WTC11 (cell line): ENCODE results near the gene ZCCHC7. TPM values are rescaled to one million over a fixed set of nuclear protein-coding genes. Genes with fewer than 3 reads are reported as not detected.

ENCODE experiments used
- ARID4B ChIP-seq: sonication (generic); formaldehyde crosslinking; IDR thresholded peaks from 2 replicates; pipeline ENCODE4 v1.8.0; 2023; ENCODE audit warnings: missing genetic modification reagents, mild to moderate bottlenecking, borderline replicate concordance
- CDX4 ChIP-seq: fragments of 250-450 bp; sonication (Bioruptor Pico); IDR thresholded peaks from 2 replicates; pipeline ENCODE4 v1.9.0; 2021; ENCODE audit warnings: moderate library complexity, mild to moderate bottlenecking, inconsistent platforms, borderline replicate concordance
- CREM ChIP-seq: sonication (generic); formaldehyde crosslinking; IDR thresholded peaks from 2 replicates; pipeline ENCODE4 v1.8.1; 2022; ENCODE audit warnings: mild to moderate bottlenecking, missing genetic modification reagents, moderate library complexity
- FOXK1 ChIP-seq: sonication (generic); formaldehyde crosslinking; IDR thresholded peaks from 2 replicates; pipeline ENCODE4 v1.8.0; 2022; ENCODE audit warnings: mild to moderate bottlenecking, moderate library complexity, missing genetic modification reagents
- FOXP1 ChIP-seq: sonication (generic); formaldehyde crosslinking; IDR thresholded peaks from 2 replicates; pipeline ENCODE4 v1.8.0; 2022; ENCODE audit warnings: missing genetic modification reagents, mild to moderate bottlenecking, moderate library complexity, borderline replicate concordance
- GTF2I ChIP-seq: fragments of 250-450 bp; sonication (Bioruptor Pico); conservative IDR thresholded peaks from 2 replicates; pipeline ENCODE4 v1.4.0; 2021; ENCODE audit warnings: mild to moderate bottlenecking
- HMGA2 ChIP-seq: fragments of 250-450 bp; sonication (Bioruptor Pico); IDR thresholded peaks from 2 replicates; pipeline ENCODE4 v1.4.0; 2021; ENCODE audit warnings: mild to moderate bottlenecking, moderate library complexity
- JUN ChIP-seq: sonication (generic); formaldehyde crosslinking; IDR thresholded peaks from 2 replicates; pipeline ENCODE4 v1.8.0; 2023; ENCODE audit warnings: mild to moderate bottlenecking, missing genetic modification reagents
- KAT7 ChIP-seq: sonication (generic); formaldehyde crosslinking; IDR thresholded peaks from 2 replicates; pipeline ENCODE4 v1.8.1; 2023; ENCODE audit warnings: missing genetic modification reagents, mild to moderate bottlenecking, borderline replicate concordance
- MAX ChIP-seq: sonication (generic); formaldehyde crosslinking; IDR thresholded peaks from 2 replicates; pipeline ENCODE4 v1.8.0; 2022; ENCODE audit warnings: mild to moderate bottlenecking, missing genetic modification reagents
- MYBL2 ChIP-seq: sonication (generic); formaldehyde crosslinking; IDR thresholded peaks from 2 replicates; pipeline ENCODE4 v1.8.1; 2023; ENCODE audit warnings: mild to moderate bottlenecking, moderate library complexity, missing genetic modification reagents
- PREB ChIP-seq: sonication (generic); formaldehyde crosslinking; IDR thresholded peaks from 2 replicates; pipeline ENCODE4 v1.8.1; 2022; ENCODE audit warnings: mild to moderate bottlenecking, missing genetic modification reagents, moderate library complexity, borderline replicate concordance
- PRRX2 ChIP-seq: fragments of 250-450 bp; sonication (Bioruptor Pico); IDR thresholded peaks from 2 replicates; pipeline ENCODE4 v1.8.0; 2021; ENCODE audit warnings: mild to moderate bottlenecking
- RORB ChIP-seq: fragments of 250-450 bp; sonication (Bioruptor Pico); IDR thresholded peaks from 2 replicates; pipeline ENCODE4 v1.9.0; 2021; ENCODE audit warnings: mild to moderate bottlenecking
- SOX15 ChIP-seq: fragments of 250-450 bp; sonication (Bioruptor Pico); IDR thresholded peaks from 2 replicates; pipeline ENCODE4 v1.9.0; 2021; ENCODE audit warnings: mild to moderate bottlenecking
- TCF7 ChIP-seq: sonication (generic); formaldehyde crosslinking; IDR thresholded peaks from 2 replicates; pipeline ENCODE4 v1.8.0; 2022; ENCODE audit warnings: mild to moderate bottlenecking, low read depth, missing genetic modification reagents, moderate library complexity
- TP53 ChIP-seq: sonication (generic); formaldehyde crosslinking; IDR thresholded peaks from 2 replicates; pipeline ENCODE4 v1.8.1; 2023; ENCODE audit warnings: mild to moderate bottlenecking, missing genetic modification reagents
- USF1 ChIP-seq: sonication (generic); formaldehyde crosslinking; IDR thresholded peaks from 2 replicates; pipeline ENCODE4 v1.8.0; 2022; ENCODE audit warnings: mild to moderate bottlenecking, missing genetic modification reagents
- ZNF263 ChIP-seq: sonication (generic); formaldehyde crosslinking; IDR thresholded peaks from 2 replicates; pipeline ENCODE4 v1.8.1; 2022; ENCODE audit warnings: low read depth, mild to moderate bottlenecking, moderate library complexity, missing genetic modification reagents
- ZNF416 ChIP-seq: fragments of 250-450 bp; sonication (Bioruptor Pico); IDR thresholded peaks from 2 replicates; pipeline ENCODE4 v1.9.0; 2021; ENCODE audit warnings: mild to moderate bottlenecking, inconsistent platforms
- ZNF423 ChIP-seq: fragments of 250-450 bp; sonication (Bioruptor Pico); IDR thresholded peaks from 2 replicates; pipeline ENCODE4 v2.1.2; 2022; ENCODE audit warnings: mild to moderate bottlenecking, moderate library complexity
- ZNF512 ChIP-seq: sonication (generic); formaldehyde crosslinking; IDR thresholded peaks from 2 replicates; pipeline ENCODE4 v1.8.1; 2022; ENCODE audit warnings: missing genetic modification reagents, borderline replicate concordance
- ZNF532 ChIP-seq: fragments of 250-450 bp; sonication (Bioruptor Pico); IDR thresholded peaks from 2 replicates; pipeline ENCODE4 v1.9.0; 2021; ENCODE audit warnings: mild to moderate bottlenecking, borderline replicate concordance
- ZSCAN18 ChIP-seq: fragments of 250-450 bp; sonication (Bioruptor Pico); IDR thresholded peaks from 2 replicates; pipeline ENCODE4 v2.1.2; 2022; ENCODE audit warnings: mild to moderate bottlenecking, moderate library complexity
- total RNA-seq: library from RNA; stranded (reverse); gene quantifications from 3 replicates; pipeline ENCODE4 v1.2.3, GENCODE V29; 2021

The ZCCHC7 gene
- total RNA-seq, 1 experiment from 2014 or later: 30.1 TPM

GRCh38 chr9:37079370-37080164, 40.8 kb upstream of the ZCCHC7 start (continued):
- TF ChIP-seq USF1 (CRISPR knock-in tag) (peak; percentile 92), PRRX2 (no peak), FOXP1 (CRISPR knock-in tag) (peak; percentile 100), TP53 (peak; percentile 99), PREB (CRISPR knock-in tag) (peak; percentile 98), ZNF416 (CRISPR knock-in tag) (0 out of 2 replicates have a peak, but pooled peaks have one; percentile 9), ARID4B (CRISPR knock-in tag) (peak; percentile 99), KAT7 (CRISPR knock-in tag) (0 out of 2 replicates have a peak, but pooled peaks have one; percentile 86), ZNF423 (no peak), CDX4 (CRISPR knock-in tag) (no peak), FOXK1 (CRISPR knock-in tag) (peak; percentile 95), RORB (CRISPR knock-in tag) (no peak), JUN (CRISPR knock-in tag) (peak; percentile 99), GTF2I (no peak), MYBL2 (CRISPR knock-in tag) (peak; percentile 97), HMGA2 (CRISPR knock-in tag) (no peak), ZNF512 (peak; percentile 90; the same call in 1 of the 2 replicates), ZNF532 (CRISPR knock-in tag) (no peak), TCF7 (CRISPR knock-in tag) (peak; percentile 96), MAX (CRISPR knock-in tag) (peak; percentile 100), SOX15 (CRISPR knock-in tag) (no peak), ZSCAN18 (CRISPR knock-in tag) (no peak), CREM (CRISPR knock-in tag) (peak; percentile 94), ZNF263 (peak; percentile 83)
